WTC11 (cell line): Measurements from ENCODE around the gene UBE2J2. TPM values are rescaled to one million over a fixed set of nuclear protein-coding genes. Genes with fewer than 3 reads are reported as not detected.

Source experiments
- ATAC-seq: fragments of 200-7000 bp; cut with Tn5 transposase; 2 replicates; pipeline ENCODE4 v1.10.0; 2021; ENCODE audit warnings: mild to moderate bottlenecking, moderate library complexity
- CTCF ChIA-PET: fragments of 300-600 bp; sonication (Branson Sonifier 250); formaldehyde crosslinking; loops from one replicate; lab custom pipeline; 2021; ENCODE audit warnings: antibody characterized with exemption; lab: Charles Lee
- POLR2A ChIA-PET: fragments of 350-600 bp; sonication (Branson Sonifier 250); formaldehyde crosslinking; loops from one replicate; lab custom pipeline; 2021; ENCODE audit warnings: antibody characterized with exemption; lab: Charles Lee
- DNase-seq: peaks from one replicate; pipeline ENCODE4 v3.0.0; 2021; ENCODE audit warnings: low spot score
- H3K27ac Mint-ChIP-seq: 2 replicates; pipeline ENCODE4 v1.8.0; 2021; ENCODE audit warnings: mixed read lengths
- H3K27me3 Mint-ChIP-seq: 2 replicates; pipeline ENCODE4 v1.8.0; 2021; ENCODE audit warnings: low read depth, mild to moderate bottlenecking, moderate library complexity, mixed read lengths
- H3K36me3 Mint-ChIP-seq: 2 replicates; pipeline ENCODE4 v1.8.0; 2021; ENCODE audit warnings: mixed read lengths
- H3K4me1 Mint-ChIP-seq: 2 replicates; pipeline ENCODE4 v1.8.0; 2022; ENCODE audit warnings: mixed read lengths
- H3K4me3 Mint-ChIP-seq: 2 replicates; pipeline ENCODE4 v1.8.0; 2021; ENCODE audit warnings: mild to moderate bottlenecking, moderate library complexity, mixed read lengths
- H3K9me3 Mint-ChIP-seq: 2 replicates; pipeline ENCODE4 v1.8.0; 2021; ENCODE audit warnings: mixed read lengths
- CREB1 ChIP-seq: sonication (generic); formaldehyde crosslinking; IDR thresholded peaks from 2 replicates; pipeline ENCODE4 v1.8.0; 2023; ENCODE audit warnings: mild to moderate bottlenecking, missing genetic modification reagents
- ETV6 ChIP-seq: sonication (generic); formaldehyde crosslinking; IDR thresholded peaks from 2 replicates; pipeline ENCODE4 v1.8.1; 2022; ENCODE audit warnings: mild to moderate bottlenecking, missing genetic modification reagents
- HMGA2 ChIP-seq: fragments of 250-450 bp; sonication (Bioruptor Pico); IDR thresholded peaks from 2 replicates; pipeline ENCODE4 v1.4.0; 2021; ENCODE audit warnings: mild to moderate bottlenecking, moderate library complexity
- OVOL2 ChIP-seq: fragments of 250-450 bp; sonication (Bioruptor Pico); IDR thresholded peaks from 2 replicates; pipeline ENCODE4 v1.9.0; 2021; ENCODE audit warnings: mild to moderate bottlenecking, borderline replicate concordance
- RELA ChIP-seq: sonication (generic); formaldehyde crosslinking; IDR thresholded peaks from 2 replicates; pipeline ENCODE4 v1.8.1; 2022; ENCODE audit warnings: missing genetic modification reagents, mild to moderate bottlenecking, borderline replicate concordance
- TEAD4 ChIP-seq: sonication (generic); formaldehyde crosslinking; IDR thresholded peaks from 2 replicates; pipeline ENCODE4 v1.8.0; 2022; ENCODE audit warnings: mild to moderate bottlenecking, missing genetic modification reagents
- total RNA-seq: library from RNA; stranded (reverse); gene quantifications from 3 replicates; pipeline ENCODE4 v1.2.3, GENCODE V29; 2021
- TF ChIP-seq, protein P1 (sequence below): sonication (generic); formaldehyde crosslinking; IDR thresholded peaks from 2 replicates; pipeline ENCODE4 v1.8.1; 2023; ENCODE audit warnings: mild to moderate bottlenecking, moderate library complexity, missing genetic modification reagents
- TF ChIP-seq, protein P2 (sequence below): sonication (generic); formaldehyde crosslinking; IDR thresholded peaks from 2 replicates; pipeline ENCODE4 v1.8.1; 2023; ENCODE audit warnings: mild to moderate bottlenecking, missing genetic modification reagents, moderate library complexity
- TF ChIP-seq, protein P3 (sequence below): sonication (generic); formaldehyde crosslinking; IDR thresholded peaks from 2 replicates; pipeline ENCODE4 v1.8.0; 2022; ENCODE audit warnings: mild to moderate bottlenecking, missing genetic modification reagents
- TF ChIP-seq, protein P4 (sequence below): sonication (generic); formaldehyde crosslinking; IDR thresholded peaks from 2 replicates; pipeline ENCODE4 v1.8.1; 2022; ENCODE audit warnings: low read depth, missing genetic modification reagents, borderline replicate concordance
- TF ChIP-seq, protein P5 (sequence below): sonication (generic); formaldehyde crosslinking; IDR thresholded peaks from 2 replicates; pipeline ENCODE4 v1.8.1; 2023; ENCODE audit warnings: mild to moderate bottlenecking, missing genetic modification reagents
- TF ChIP-seq, protein P6 (sequence below): sonication (generic); formaldehyde crosslinking; IDR thresholded peaks from 2 replicates; pipeline ENCODE4 v1.8.0; 2023; ENCODE audit warnings: missing genetic modification reagents, mild to moderate bottlenecking, borderline replicate concordance
- TF ChIP-seq, protein P7 (sequence below): fragments of 200-600 bp; IDR thresholded peaks from 2 replicates; pipeline ENCODE4 v1.8.0; 2022; ENCODE audit warnings: antibody characterized with exemption

Gene UBE2J2
- total RNA-seq, 1 experiment from 2014 or later, result 72.2 TPM

DNA sequence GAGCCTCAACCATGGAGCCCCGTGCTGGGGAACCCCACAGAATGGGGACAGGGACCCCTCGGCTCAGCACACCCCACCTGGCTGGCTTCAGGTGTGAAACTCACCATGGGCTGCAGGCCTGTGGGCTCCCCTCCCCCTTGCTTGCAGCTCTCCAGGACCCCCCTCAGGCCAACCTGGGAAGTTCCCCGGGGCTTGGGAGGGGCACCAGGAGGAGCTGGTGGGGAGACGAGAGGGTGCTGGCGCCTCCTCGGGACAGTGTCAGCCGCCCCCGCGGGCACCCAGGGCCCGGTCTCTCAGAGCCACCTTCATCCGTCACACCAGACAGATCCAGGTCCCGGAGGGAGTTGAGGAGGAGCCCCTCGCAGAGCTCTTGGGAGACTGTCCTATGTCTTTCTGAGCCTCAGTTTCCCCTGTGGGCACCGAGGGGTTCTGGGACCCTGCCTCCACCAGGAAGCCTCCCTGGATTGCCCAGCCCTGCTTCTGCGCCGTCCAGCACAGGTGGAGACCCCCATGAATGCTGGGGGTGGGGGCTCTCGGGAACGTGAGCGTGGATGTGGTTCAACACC lies 66.6 kb downstream of the UBE2J2 start:
- Mint-ChIP-seq H3K27me3 (peaks cover 4% of the 10 kb centered on the region), H3K9me3 (no peaks in the 10 kb centered on the region), H3K4me3 (peak overlapping the region; percentile 40), H3K36me3 (no peaks in the 10 kb centered on the region), H3K4me1 (no peaks in the 10 kb centered on the region), H3K27ac (no peak overlapping the region)
- TF ChIP-seq, protein P1, sequence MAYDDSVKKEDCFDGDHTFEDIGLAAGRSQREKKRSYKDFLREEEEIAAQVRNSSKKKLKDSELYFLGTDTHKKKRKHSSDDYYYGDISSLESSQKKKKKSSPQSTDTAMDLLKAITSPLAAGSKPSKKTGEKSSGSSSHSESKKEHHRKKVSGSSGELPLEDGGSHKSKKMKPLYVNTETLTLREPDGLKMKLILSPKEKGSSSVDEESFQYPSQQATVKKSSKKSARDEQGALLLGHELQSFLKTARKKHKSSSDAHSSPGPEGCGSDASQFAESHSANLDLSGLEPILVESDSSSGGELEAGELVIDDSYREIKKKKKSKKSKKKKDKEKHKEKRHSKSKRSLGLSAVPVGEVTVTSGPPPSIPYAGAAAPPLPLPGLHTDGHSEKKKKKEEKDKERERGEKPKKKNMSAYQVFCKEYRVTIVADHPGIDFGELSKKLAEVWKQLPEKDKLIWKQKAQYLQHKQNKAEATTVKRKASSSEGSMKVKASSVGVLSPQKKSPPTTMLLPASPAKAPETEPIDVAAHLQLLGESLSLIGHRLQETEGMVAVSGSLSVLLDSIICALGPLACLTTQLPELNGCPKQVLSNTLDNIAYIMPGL (CRISPR knock-in tag), result no peak
- TF ChIP-seq, protein P2, sequence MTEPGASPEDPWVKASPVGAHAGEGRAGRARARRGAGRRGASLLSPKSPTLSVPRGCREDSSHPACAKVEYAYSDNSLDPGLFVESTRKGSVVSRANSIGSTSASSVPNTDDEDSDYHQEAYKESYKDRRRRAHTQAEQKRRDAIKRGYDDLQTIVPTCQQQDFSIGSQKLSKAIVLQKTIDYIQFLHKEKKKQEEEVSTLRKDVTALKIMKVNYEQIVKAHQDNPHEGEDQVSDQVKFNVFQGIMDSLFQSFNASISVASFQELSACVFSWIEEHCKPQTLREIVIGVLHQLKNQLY (CRISPR knock-in tag), result no peak
- TF ChIP-seq ETV6 (no peak), TEAD4 (CRISPR knock-in tag) (no peak), RELA (CRISPR knock-in tag) (no peak), HMGA2 (no peak), OVOL2 (no peak), CREB1 (CRISPR knock-in tag) (no peak)
- TF ChIP-seq, protein P3, sequence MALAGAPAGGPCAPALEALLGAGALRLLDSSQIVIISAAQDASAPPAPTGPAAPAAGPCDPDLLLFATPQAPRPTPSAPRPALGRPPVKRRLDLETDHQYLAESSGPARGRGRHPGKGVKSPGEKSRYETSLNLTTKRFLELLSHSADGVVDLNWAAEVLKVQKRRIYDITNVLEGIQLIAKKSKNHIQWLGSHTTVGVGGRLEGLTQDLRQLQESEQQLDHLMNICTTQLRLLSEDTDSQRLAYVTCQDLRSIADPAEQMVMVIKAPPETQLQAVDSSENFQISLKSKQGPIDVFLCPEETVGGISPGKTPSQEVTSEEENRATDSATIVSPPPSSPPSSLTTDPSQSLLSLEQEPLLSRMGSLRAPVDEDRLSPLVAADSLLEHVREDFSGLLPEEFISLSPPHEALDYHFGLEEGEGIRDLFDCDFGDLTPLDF (CRISPR knock-in tag), result no peak
- TF ChIP-seq, protein P4, sequence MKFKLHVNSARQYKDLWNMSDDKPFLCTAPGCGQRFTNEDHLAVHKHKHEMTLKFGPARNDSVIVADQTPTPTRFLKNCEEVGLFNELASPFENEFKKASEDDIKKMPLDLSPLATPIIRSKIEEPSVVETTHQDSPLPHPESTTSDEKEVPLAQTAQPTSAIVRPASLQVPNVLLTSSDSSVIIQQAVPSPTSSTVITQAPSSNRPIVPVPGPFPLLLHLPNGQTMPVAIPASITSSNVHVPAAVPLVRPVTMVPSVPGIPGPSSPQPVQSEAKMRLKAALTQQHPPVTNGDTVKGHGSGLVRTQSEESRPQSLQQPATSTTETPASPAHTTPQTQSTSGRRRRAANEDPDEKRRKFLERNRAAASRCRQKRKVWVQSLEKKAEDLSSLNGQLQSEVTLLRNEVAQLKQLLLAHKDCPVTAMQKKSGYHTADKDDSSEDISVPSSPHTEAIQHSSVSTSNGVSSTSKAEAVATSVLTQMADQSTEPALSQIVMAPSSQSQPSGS (CRISPR knock-in tag), result no peak
- TF ChIP-seq, protein P5, sequence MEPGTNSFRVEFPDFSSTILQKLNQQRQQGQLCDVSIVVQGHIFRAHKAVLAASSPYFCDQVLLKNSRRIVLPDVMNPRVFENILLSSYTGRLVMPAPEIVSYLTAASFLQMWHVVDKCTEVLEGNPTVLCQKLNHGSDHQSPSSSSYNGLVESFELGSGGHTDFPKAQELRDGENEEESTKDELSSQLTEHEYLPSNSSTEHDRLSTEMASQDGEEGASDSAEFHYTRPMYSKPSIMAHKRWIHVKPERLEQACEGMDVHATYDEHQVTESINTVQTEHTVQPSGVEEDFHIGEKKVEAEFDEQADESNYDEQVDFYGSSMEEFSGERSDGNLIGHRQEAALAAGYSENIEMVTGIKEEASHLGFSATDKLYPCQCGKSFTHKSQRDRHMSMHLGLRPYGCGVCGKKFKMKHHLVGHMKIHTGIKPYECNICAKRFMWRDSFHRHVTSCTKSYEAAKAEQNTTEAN (CRISPR knock-in tag), result no peak
- TF ChIP-seq, protein P6, sequence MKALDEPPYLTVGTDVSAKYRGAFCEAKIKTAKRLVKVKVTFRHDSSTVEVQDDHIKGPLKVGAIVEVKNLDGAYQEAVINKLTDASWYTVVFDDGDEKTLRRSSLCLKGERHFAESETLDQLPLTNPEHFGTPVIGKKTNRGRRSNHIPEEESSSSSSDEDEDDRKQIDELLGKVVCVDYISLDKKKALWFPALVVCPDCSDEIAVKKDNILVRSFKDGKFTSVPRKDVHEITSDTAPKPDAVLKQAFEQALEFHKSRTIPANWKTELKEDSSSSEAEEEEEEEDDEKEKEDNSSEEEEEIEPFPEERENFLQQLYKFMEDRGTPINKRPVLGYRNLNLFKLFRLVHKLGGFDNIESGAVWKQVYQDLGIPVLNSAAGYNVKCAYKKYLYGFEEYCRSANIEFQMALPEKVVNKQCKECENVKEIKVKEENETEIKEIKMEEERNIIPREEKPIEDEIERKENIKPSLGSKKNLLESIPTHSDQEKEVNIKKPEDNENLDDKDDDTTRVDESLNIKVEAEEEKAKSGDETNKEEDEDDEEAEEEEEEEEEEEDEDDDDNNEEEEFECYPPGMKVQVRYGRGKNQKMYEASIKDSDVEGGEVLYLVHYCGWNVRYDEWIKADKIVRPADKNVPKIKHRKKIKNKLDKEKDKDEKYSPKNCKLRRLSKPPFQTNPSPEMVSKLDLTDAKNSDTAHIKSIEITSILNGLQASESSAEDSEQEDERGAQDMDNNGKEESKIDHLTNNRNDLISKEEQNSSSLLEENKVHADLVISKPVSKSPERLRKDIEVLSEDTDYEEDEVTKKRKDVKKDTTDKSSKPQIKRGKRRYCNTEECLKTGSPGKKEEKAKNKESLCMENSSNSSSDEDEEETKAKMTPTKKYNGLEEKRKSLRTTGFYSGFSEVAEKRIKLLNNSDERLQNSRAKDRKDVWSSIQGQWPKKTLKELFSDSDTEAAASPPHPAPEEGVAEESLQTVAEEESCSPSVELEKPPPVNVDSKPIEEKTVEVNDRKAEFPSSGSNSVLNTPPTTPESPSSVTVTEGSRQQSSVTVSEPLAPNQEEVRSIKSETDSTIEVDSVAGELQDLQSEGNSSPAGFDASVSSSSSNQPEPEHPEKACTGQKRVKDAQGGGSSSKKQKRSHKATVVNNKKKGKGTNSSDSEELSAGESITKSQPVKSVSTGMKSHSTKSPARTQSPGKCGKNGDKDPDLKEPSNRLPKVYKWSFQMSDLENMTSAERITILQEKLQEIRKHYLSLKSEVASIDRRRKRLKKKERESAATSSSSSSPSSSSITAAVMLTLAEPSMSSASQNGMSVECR (CRISPR knock-in tag), result no peak
- TF ChIP-seq, protein P7, sequence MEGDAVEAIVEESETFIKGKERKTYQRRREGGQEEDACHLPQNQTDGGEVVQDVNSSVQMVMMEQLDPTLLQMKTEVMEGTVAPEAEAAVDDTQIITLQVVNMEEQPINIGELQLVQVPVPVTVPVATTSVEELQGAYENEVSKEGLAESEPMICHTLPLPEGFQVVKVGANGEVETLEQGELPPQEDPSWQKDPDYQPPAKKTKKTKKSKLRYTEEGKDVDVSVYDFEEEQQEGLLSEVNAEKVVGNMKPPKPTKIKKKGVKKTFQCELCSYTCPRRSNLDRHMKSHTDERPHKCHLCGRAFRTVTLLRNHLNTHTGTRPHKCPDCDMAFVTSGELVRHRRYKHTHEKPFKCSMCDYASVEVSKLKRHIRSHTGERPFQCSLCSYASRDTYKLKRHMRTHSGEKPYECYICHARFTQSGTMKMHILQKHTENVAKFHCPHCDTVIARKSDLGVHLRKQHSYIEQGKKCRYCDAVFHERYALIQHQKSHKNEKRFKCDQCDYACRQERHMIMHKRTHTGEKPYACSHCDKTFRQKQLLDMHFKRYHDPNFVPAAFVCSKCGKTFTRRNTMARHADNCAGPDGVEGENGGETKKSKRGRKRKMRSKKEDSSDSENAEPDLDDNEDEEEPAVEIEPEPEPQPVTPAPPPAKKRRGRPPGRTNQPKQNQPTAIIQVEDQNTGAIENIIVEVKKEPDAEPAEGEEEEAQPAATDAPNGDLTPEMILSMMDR, result no peak
- no peak for DNase-seq
- ATAC-seq, result no peak
- ChIA-PET POLR2A (interaction anchor here (1.0 kb wide), 1 partner anchor 33 kb away, joined by 3 read pairs; the partner anchor contains the start of gene TTLL10), CTCF (interaction anchor here (0.6 to 3.1 kb wide), 6 partner anchors 21 to 91 kb away, joined by 3 to 17 read pairs (median 6); partner anchors contain the start of genes C1orf159, TTLL10 and UBE2J2)
